HG03025 (cell line): ENCODE data around the gene CDK6.

Experiments used
- ATAC-seq: cut with Tn5 transposase; IDR thresholded peaks from one replicate; pipeline ENCODE4 v1.9.1; 2021; ENCODE audit warnings: mild to moderate bottlenecking, moderate library complexity; ENCODE audit not compliant: unreplicated experiment, low FRiP score

The CDK6 gene

GRCh38 chr7:92717623-92717992 lies 118.8 kb downstream of the CDK6 start:
- ATAC-seq: no peak

- ATAC-seq: no peak
These were observed 119.4 kb downstream of the CDK6 start for GRCh38 chr7:92716825-92717580.

GRCh38 chr7:92715963-92716362 lies 120.4 kb downstream of the CDK6 start:
- ATAC-seq: no peak

GRCh38 chr7:92714767-92715166 lies 121.6 kb downstream of the CDK6 start:
- ATAC-seq: no peak

GRCh38 chr7:92714280-92714679 lies 122.1 kb downstream of the CDK6 start:
- no peak for ATAC-seq

GRCh38 chr7:92709912-92710311 lies 126.5 kb downstream of the CDK6 start:
- ATAC-seq: no peak

- no peak for ATAC-seq
These were observed 127.2 kb downstream of the CDK6 start for GRCh38 chr7:92709150-92709549.

- ATAC-seq: no peak
These were observed 128.0 kb downstream of the CDK6 start for GRCh38 chr7:92708111-92709042.

- no peak for ATAC-seq
These were observed 128.9 kb downstream of the CDK6 start for GRCh38 chr7:92707435-92707834.

GRCh38 chr7:92706563-92706962 lies 129.8 kb downstream of the CDK6 start:
- ATAC-seq: no peak

GRCh38 chr7:92705831-92706230 lies 130.5 kb downstream of the CDK6 start:
- ATAC-seq: no peak

- no peak for ATAC-seq
These were observed 131.5 kb downstream of the CDK6 start for GRCh38 chr7:92704858-92705257.

GRCh38 chr7:92702535-92702934 lies 133.8 kb downstream of the CDK6 start:
- ATAC-seq: no peak

GRCh38 chr7:92699966-92700514 lies 136.3 kb downstream of the CDK6 start:
- no peak for ATAC-seq

GRCh38 chr7:92699560-92699959 lies 136.8 kb downstream of the CDK6 start:
- no peak for ATAC-seq

GRCh38 chr7:92698237-92698841 lies 138.0 kb downstream of the CDK6 start:
- ATAC-seq: no peak

- no peak for ATAC-seq
These were observed 139.0 kb downstream of the CDK6 start for GRCh38 chr7:92697414-92697813.

- no peak for ATAC-seq
These were observed 139.4 kb downstream of the CDK6 start for GRCh38 chr7:92697012-92697411.

GRCh38 chr7:92696584-92696983 lies 139.8 kb downstream of the CDK6 start:
- no peak for ATAC-seq

GRCh38 chr7:92695308-92696261 lies 140.8 kb downstream of the CDK6 start:
- ATAC-seq: no peak
